Suprapubic skin (tissue), 4 donors: Measurements from ENCODE around the gene AHI1. TPM values are rescaled to one million over a fixed set of nuclear protein-coding genes. Genes with fewer than 3 reads are reported as not detected.

ENCODE experiments used
- DNase-seq, 2 donors: peaks; one replicate each; pipeline ENCODE4 v3.0.0-alpha.2; 2019; ENCODE audit warnings: low spot score in 2 of 2
- H3K27ac ChIP-seq: fragments of 200-600 bp; sonication (generic); one replicate; pipeline ENCODE4 v1.5.1; 2019
- H3K27me3 ChIP-seq: fragments of 200-600 bp; sonication (generic); one replicate; pipeline ENCODE4 v1.5.1; 2019
- H3K36me3 ChIP-seq: fragments of 200-600 bp; sonication (generic); one replicate; pipeline ENCODE4 v1.5.1; 2019
- H3K4me1 ChIP-seq: fragments of 200-600 bp; sonication (generic); one replicate; pipeline ENCODE4 v1.5.1; 2019
- H3K4me3 ChIP-seq: fragments of 200-600 bp; sonication (generic); one replicate; pipeline ENCODE4 v1.5.1; 2019; ENCODE audit warnings: mild to moderate bottlenecking
- H3K9me3 ChIP-seq: fragments of 200-600 bp; sonication (generic); one replicate; pipeline ENCODE4 v1.5.1; 2019
- CTCF ChIP-seq, 2 donors: fragments of 200-600 bp in 1 of 2; fragments of 450-650 bp in 1 of 2; sonication (generic) in 1 of 2; IDR thresholded peaks; one replicate each; pipeline ENCODE4 v1.5.1; 2016 to 2019; ENCODE audit warnings: antibody characterized with exemption in 2 of 2, mild to moderate bottlenecking in 1 of 2, moderate library complexity in 1 of 2
- EP300 ChIP-seq: sonication (generic); formaldehyde crosslinking; IDR thresholded peaks from one replicate; pipeline ENCODE4 v1.6.1; 2017; ENCODE audit warnings: antibody characterized with exemption
- POLR2A ChIP-seq, 2 donors: fragments of 450-650 bp; IDR thresholded peaks; one replicate each; pipeline ENCODE4 v1.6.1; 2017; ENCODE audit warnings: antibody characterized with exemption in 2 of 2, mild to moderate bottlenecking in 2 of 2, moderate library complexity in 2 of 2
- POLR2AphosphoS5 ChIP-seq, 3 donors: sonication (generic); formaldehyde crosslinking; IDR thresholded peaks; one replicate each; pipeline ENCODE4 v1.6.1; 2017; ENCODE audit warnings: antibody characterized with exemption in 3 of 3
- WGBS: methylation state at CpG from one replicate; pipeline ENCODE4 v1.1.5; 2018; 5-methylcytosine and 5-hydroxymethylcytosine counted together
- total RNA-seq, 4 donors: library from RNA; depleted of rRNA; stranded (reverse); fragments of >200 nt; gene quantifications; one replicate each; pipeline ENCODE4 v1.1.0, GENCODE V29; 2016

The AHI1 gene
- total RNA-seq, 4 donors from 2014 or later: 12.1 to 53.6 (median 19.2) TPM

- no peak overlapping the region for H3K27ac ChIP-seq
- peaks cover 3% of the 10 kb centered on the region for H3K36me3 ChIP-seq
- no peak for TF ChIP-seq CTCF (IDR thresholded peaks at IDR 0.05)
- TF ChIP-seq EP300: no peak
- no peak for TF ChIP-seq POLR2AphosphoS5 (IDR thresholded peaks at IDR 0.05)
- no peak for TF ChIP-seq POLR2A (IDR thresholded peaks at IDR 0.05)
- DNase-seq: no peak
- 74% methylated on average over 3 of the region's 3 CpGs for WGBS
- H3K4me1 ChIP-seq: no peaks in the 10 kb centered on the region
- H3K4me3 ChIP-seq: no peak overlapping the region
- no peaks in the 10 kb centered on the region for H3K27me3 ChIP-seq
- no peaks in the 10 kb centered on the region for H3K9me3 ChIP-seq
Observed at GRCh38 chr6:135291288-135292076, 206.1 kb downstream of the AHI1 start.

- H3K36me3 ChIP-seq: peaks cover 3% of the 10 kb centered on the region
- no peaks in the 10 kb centered on the region for H3K27me3 ChIP-seq
- no peak overlapping the region for H3K27ac ChIP-seq
- no peak overlapping the region for H3K4me3 ChIP-seq
- H3K4me1 ChIP-seq: no peaks in the 10 kb centered on the region
- TF ChIP-seq POLR2A (IDR thresholded peaks at IDR 0.05) (no peak), CTCF (IDR thresholded peaks at IDR 0.05) (no peak), EP300 (no peak), POLR2AphosphoS5 (IDR thresholded peaks at IDR 0.05) (no peak)
- no peak for DNase-seq
- 87% methylated on average over 5 of the region's 5 CpGs for WGBS
- no peaks in the 10 kb centered on the region for H3K9me3 ChIP-seq
Observed at GRCh38 chr6:135289816-135290215, 207.7 kb downstream of the AHI1 start.

GRCh38 chr6:135286962-135287538 lies 210.5 kb downstream of the AHI1 start:
- no peak for TF ChIP-seq CTCF (IDR thresholded peaks at IDR 0.05)
- no peaks in the 10 kb centered on the region for H3K4me1 ChIP-seq
- no peak overlapping the region for H3K27ac ChIP-seq
- H3K27me3 ChIP-seq: no peaks in the 10 kb centered on the region
- DNase-seq: no peak
- peaks cover 3% of the 10 kb centered on the region for H3K36me3 ChIP-seq
- WGBS: 82% methylated on average over 8 of the region's 8 CpGs
- no peak overlapping the region for H3K4me3 ChIP-seq
- H3K9me3 ChIP-seq: no peaks in the 10 kb centered on the region

- no peak overlapping the region for H3K27ac ChIP-seq
- TF ChIP-seq CTCF (IDR thresholded peaks at IDR 0.05) (no peak), POLR2A (IDR thresholded peaks at IDR 0.05) (no peak), POLR2AphosphoS5 (IDR thresholded peaks at IDR 0.05) (no peak), EP300 (no peak)
- no peak overlapping the region for H3K4me3 ChIP-seq
- H3K36me3 ChIP-seq: peaks cover 3% of the 10 kb centered on the region
- H3K27me3 ChIP-seq: no peaks in the 10 kb centered on the region
- 90% methylated on average over 2 of the region's 2 CpGs for WGBS
- no peaks in the 10 kb centered on the region for H3K4me1 ChIP-seq
- no peak for DNase-seq
- H3K9me3 ChIP-seq: no peaks in the 10 kb centered on the region
Observed at GRCh38 chr6:135285165-135285564, 212.4 kb downstream of the AHI1 start.

- TF ChIP-seq POLR2AphosphoS5 (IDR thresholded peaks at IDR 0.05): no peak
- no peak for TF ChIP-seq EP300
- no peak for TF ChIP-seq POLR2A (IDR thresholded peaks at IDR 0.05)
- no peak for TF ChIP-seq CTCF (IDR thresholded peaks at IDR 0.05)
- Histone ChIP-seq H3K36me3 (peaks cover 3% of the 10 kb centered on the region), H3K9me3 (no peaks in the 10 kb centered on the region), H3K27ac (no peak overlapping the region), H3K4me3 (no peak overlapping the region), H3K4me1 (no peaks in the 10 kb centered on the region), H3K27me3 (no peaks in the 10 kb centered on the region)
- 87% methylated on average over 2 of the region's 2 CpGs for WGBS
- DNase-seq: no peak
Observed at GRCh38 chr6:135283926-135284325, 213.6 kb downstream of the AHI1 start.
